Calu3 (cell line): ENCODE data around the gene DRD3. TPM values are rescaled to one million over a fixed set of nuclear protein-coding genes. Genes with fewer than 3 reads are reported as not detected.

ENCODE experiments used
- BruUV-seq: library from RNA; stranded (reverse); fragments of 400-500 nt; replicated peaks from 2 replicates; lab custom pipeline; 2021; lab: Mats Ljungman, UMichigan
- CTCF ChIA-PET: fragments of 300-600 bp; sonication (Branson Sonifier 250); formaldehyde crosslinking; loops from one replicate; lab custom pipeline; 2022; ENCODE audit warnings: antibody characterized with exemption; lab: Charles Lee
- DNase-seq: peaks from one replicate; pipeline ENCODE4 v3.0.0; 2022
- H3K27ac Mint-ChIP-seq: one replicate; pipeline ENCODE4 v1.8.0; 2022; ENCODE audit warnings: mixed read lengths; ENCODE audit not compliant: unreplicated experiment
- H3K27me3 Mint-ChIP-seq: one replicate; pipeline ENCODE4 v1.8.0; 2022; ENCODE audit warnings: mixed read lengths; ENCODE audit not compliant: unreplicated experiment
- H3K36me3 Mint-ChIP-seq: one replicate; pipeline ENCODE4 v1.8.0; 2022; ENCODE audit warnings: mild to moderate bottlenecking, moderate library complexity, mixed read lengths; ENCODE audit not compliant: insufficient read depth, unreplicated experiment
- H3K4me1 Mint-ChIP-seq: one replicate; pipeline ENCODE4 v1.8.0; 2022; ENCODE audit warnings: mild to moderate bottlenecking, low read depth, mixed read lengths; ENCODE audit not compliant: unreplicated experiment
- H3K4me3 Mint-ChIP-seq: one replicate; pipeline ENCODE4 v1.8.0; 2022; ENCODE audit warnings: mild to moderate bottlenecking, low read depth, moderate library complexity, mixed read lengths; ENCODE audit not compliant: unreplicated experiment
- H3K9me3 Mint-ChIP-seq: one replicate; pipeline ENCODE4 v1.8.0; 2022; ENCODE audit warnings: low read depth, mixed read lengths; ENCODE audit not compliant: unreplicated experiment
- CTCF ChIP-seq: fragments of 200-600 bp; IDR thresholded peaks from one replicate; pipeline ENCODE4 v1.8.0; 2022; ENCODE audit warnings: antibody characterized with exemption; ENCODE audit not compliant: unreplicated experiment
- intact Hi-C: fragments of 100-400 bp; cut with micrococcal nuclease; formaldehyde crosslinking; loops from one replicate; pipeline ENCODE4 v1.10.0; 2022; ENCODE audit not compliant: unreplicated experiment
- total RNA-seq: library from RNA; stranded (reverse); gene quantifications from 2 replicates; pipeline ENCODE4 v1.2.3, GENCODE V29; 2022

The DRD3 gene
- total RNA-seq, 1 experiment from 2014 or later = not detected

- BruUV-seq = no TSS peak
- CTCF ChIA-PET = no interaction called here
- no peak overlapping the region for H3K27ac Mint-ChIP-seq
- DNase-seq = no peak
- peaks cover 13% of the 10 kb centered on the region for H3K27me3 Mint-ChIP-seq
- no peaks in the 10 kb centered on the region for H3K36me3 Mint-ChIP-seq
- no peak for TF ChIP-seq CTCF
- H3K4me3 Mint-ChIP-seq = no peak overlapping the region
- no peaks in the 10 kb centered on the region for H3K9me3 Mint-ChIP-seq
- no peaks in the 10 kb centered on the region for H3K4me1 Mint-ChIP-seq
- intact Hi-C loops = no loop called here
Measured at GRCh38 chr3:114218006-114218405, 39.2 kb upstream of the DRD3 start.

- intact Hi-C loops = no loop called here
- Mint-ChIP-seq H3K4me1 (no peaks in the 10 kb centered on the region), H3K36me3 (no peaks in the 10 kb centered on the region), H3K27me3 (peaks cover 13% of the 10 kb centered on the region), H3K27ac (no peak overlapping the region), H3K4me3 (no peak overlapping the region), H3K9me3 (no peaks in the 10 kb centered on the region)
- CTCF ChIA-PET = no interaction called here
- DNase-seq = no peak
- no peak for TF ChIP-seq CTCF
- BruUV-seq = no TSS peak
Measured at GRCh38 chr3:114217266-114217665, 38.4 kb upstream of the DRD3 start.

GRCh38 chr3:114216186-114216970 is 37.5 kb upstream of the DRD3 start:
- BruUV-seq = no TSS peak
- Mint-ChIP-seq H3K9me3 (no peaks in the 10 kb centered on the region), H3K36me3 (no peaks in the 10 kb centered on the region), H3K27ac (no peak overlapping the region), H3K27me3 (peaks cover 13% of the 10 kb centered on the region), H3K4me1 (no peaks in the 10 kb centered on the region), H3K4me3 (no peak overlapping the region)
- CTCF ChIA-PET = no interaction called here
- no peak for TF ChIP-seq CTCF
- no peak for DNase-seq
- intact Hi-C loops = no loop called here

- H3K4me1 Mint-ChIP-seq = no peaks in the 10 kb centered on the region
- no peak for DNase-seq
- TF ChIP-seq CTCF = no peak
- H3K27me3 Mint-ChIP-seq = peaks cover 9% of the 10 kb centered on the region
- H3K4me3 Mint-ChIP-seq = no peak overlapping the region
- BruUV-seq = no TSS peak
- no peaks in the 10 kb centered on the region for H3K36me3 Mint-ChIP-seq
- intact Hi-C loops = no loop called here
- no peaks in the 10 kb centered on the region for H3K9me3 Mint-ChIP-seq
- H3K27ac Mint-ChIP-seq = no peak overlapping the region
- CTCF ChIA-PET = no interaction called here
Measured at GRCh38 chr3:114214542-114215341, 35.9 kb upstream of the DRD3 start.
